Forelimb muscle (tissue), 1 donor: ENCODE data around the gene NPEPPS. TPM values are rescaled to one million over a fixed set of nuclear protein-coding genes. Genes with fewer than 3 reads are reported as not detected.

ENCODE experiments used
- DNase-seq: peaks from one replicate; pipeline ENCODE4 v3.0.0-alpha.2; 2013; ENCODE audit warnings: low read depth
- polyA plus RNA-seq: library from polyadenylated mRNA; unstranded; fragments of 120-200 nt; gene quantifications from one replicate; pipeline ENCODE4 v1.2.1, GENCODE V29; 2013; ENCODE audit not compliant: insufficient read length

NPEPPS gene
- polyA plus RNA-seq, 1 donor = 140 TPM

- DNase-seq = no peak
Observed at GRCh38 chr17:47628014-47628566, 97.2 kb downstream of the NPEPPS start.

- no peak for DNase-seq
Observed at GRCh38 chr17:47629826-47630225, 98.9 kb downstream of the NPEPPS start.

GRCh38 chr17:47630614-47631013, 99.7 kb downstream of the NPEPPS start:
- no peak for DNase-seq

- DNase-seq = no peak
Observed at GRCh38 chr17:47632991-47633390, 102.1 kb downstream of the NPEPPS start.

- DNase-seq = no peak
Observed at GRCh38 chr17:47633996-47634395, 103.1 kb downstream of the NPEPPS start.

GRCh38 chr17:47634870-47635269, 104.0 kb downstream of the NPEPPS start:
- DNase-seq = no peak

GRCh38 chr17:47635734-47636133, 104.8 kb downstream of the NPEPPS start:
- no peak for DNase-seq

GRCh38 chr17:47636273-47637030, 105.5 kb downstream of the NPEPPS start:
- no peak for DNase-seq

GRCh38 chr17:47638903-47639302, 108.0 kb downstream of the NPEPPS start:
- DNase-seq = no peak

- DNase-seq = no peak
Observed at GRCh38 chr17:47640076-47640475, 109.2 kb downstream of the NPEPPS start.

- DNase-seq = no peak
Observed at GRCh38 chr17:47641202-47641601, 110.3 kb downstream of the NPEPPS start.

GRCh38 chr17:47643116-47643515, 112.2 kb downstream of the NPEPPS start:
- no peak for DNase-seq

GRCh38 chr17:47644324-47644723, 113.4 kb downstream of the NPEPPS start:
- DNase-seq = no peak

GRCh38 chr17:47649153-47649971, 118.5 kb downstream of the NPEPPS start, which contains the start of gene KPNB1:
Gene KPNB1 (plus strand): TSS chr17:47649919. CDS start chr17:47650245, 326 bp downstream.
- peak; percentile 97 for DNase-seq

GRCh38 chr17:47649972-47650524, 119.1 kb downstream of the NPEPPS start:
- DNase-seq = no peak

GRCh38 chr17:47650525-47651522, 119.9 kb downstream of the NPEPPS start:
- peak; percentile 76 for DNase-seq

GRCh38 chr17:47651704-47652103, 120.8 kb downstream of the NPEPPS start:
- no peak for DNase-seq

- no peak for DNase-seq
Observed at GRCh38 chr17:47652570-47652969, 121.7 kb downstream of the NPEPPS start.

GRCh38 chr17:47653442-47653841, 122.5 kb downstream of the NPEPPS start:
- no peak for DNase-seq

- no peak for DNase-seq
Observed at GRCh38 chr17:47654991-47655390, 124.1 kb downstream of the NPEPPS start.

GRCh38 chr17:47660064-47660492, 129.2 kb downstream of the NPEPPS start:
- no peak for DNase-seq
